Activated CD4-positive, alpha-beta T cell treated with anti-CD3 and anti-CD28 coated beads, Interleukin-2, amount 10 ng/mL, durations not matched to agents 24 days and 14 days (primary cell): ENCODE measurements around the gene TTC27. TPM values are rescaled to one million over a fixed set of nuclear protein-coding genes. Genes with fewer than 3 reads are reported as not detected.

Experiments
- DNase-seq: peaks from one replicate; pipeline ENCODE4 v3.0.0; 2022
- H3K27ac Mint-ChIP-seq: one replicate; pipeline ENCODE4 v1.8.0; 2022; ENCODE audit warnings: mild to moderate bottlenecking, mixed read lengths
- H3K27me3 Mint-ChIP-seq: one replicate; pipeline ENCODE4 v1.8.0; 2022; ENCODE audit warnings: mixed read lengths
- H3K36me3 Mint-ChIP-seq: one replicate; pipeline ENCODE4 v1.8.0; 2022; ENCODE audit warnings: low read depth, mild to moderate bottlenecking, mixed read lengths
- H3K4me1 Mint-ChIP-seq: one replicate; pipeline ENCODE4 v1.8.0; 2021; ENCODE audit warnings: mixed read lengths
- H3K4me3 Mint-ChIP-seq: one replicate; pipeline ENCODE4 v1.8.0; 2022; ENCODE audit warnings: mild to moderate bottlenecking, moderate library complexity, mixed read lengths
- H3K9me3 Mint-ChIP-seq: one replicate; pipeline ENCODE4 v1.8.0; 2021; ENCODE audit warnings: mixed read lengths
- intact Hi-C: fragments of 100-400 bp; cut with micrococcal nuclease; formaldehyde crosslinking; loops from one replicate; pipeline ENCODE4 v1.15.1; 2023
- total RNA-seq: library from RNA; stranded (reverse); gene quantifications from 2 replicates; pipeline ENCODE4 v1.2.3, GENCODE V29; 2022

Gene TTC27
- total RNA-seq, 1 donor from 2014 or later = 40.8 TPM

- Mint-ChIP-seq H3K4me1 (no peaks in the 10 kb centered on the region), H3K27me3 (no peaks in the 10 kb centered on the region), H3K4me3 (no peak overlapping the region), H3K27ac (no peak overlapping the region), H3K36me3 (no peaks in the 10 kb centered on the region), H3K9me3 (no peaks in the 10 kb centered on the region)
- DNase-seq = no peak
- intact Hi-C loops = no loop called here
These were observed 173.9 kb downstream of the TTC27 start for GRCh38 chr2:32801741-32802140.

- Mint-ChIP-seq H3K36me3 (no peaks in the 10 kb centered on the region), H3K4me3 (no peak overlapping the region), H3K9me3 (no peaks in the 10 kb centered on the region), H3K4me1 (no peaks in the 10 kb centered on the region), H3K27ac (no peak overlapping the region), H3K27me3 (no peaks in the 10 kb centered on the region)
- intact Hi-C loops = no loop called here
- no peak for DNase-seq
These were observed 175.0 kb downstream of the TTC27 start for GRCh38 chr2:32802877-32803276.

- H3K27me3 Mint-ChIP-seq = no peaks in the 10 kb centered on the region
- no peak for DNase-seq
- no peak overlapping the region for H3K27ac Mint-ChIP-seq
- H3K9me3 Mint-ChIP-seq = no peaks in the 10 kb centered on the region
- no peaks in the 10 kb centered on the region for H3K4me1 Mint-ChIP-seq
- intact Hi-C loops = no loop called here
- peaks cover 2% of the 10 kb centered on the region for H3K36me3 Mint-ChIP-seq
- H3K4me3 Mint-ChIP-seq = no peak overlapping the region
These were observed 176.4 kb downstream of the TTC27 start for GRCh38 chr2:32804205-32804604.

GRCh38 chr2:32805104-32806095, 177.6 kb downstream of the TTC27 start:
- Mint-ChIP-seq H3K36me3 (peaks cover 2% of the 10 kb centered on the region), H3K4me1 (no peaks in the 10 kb centered on the region), H3K4me3 (no peak overlapping the region), H3K27me3 (no peaks in the 10 kb centered on the region), H3K9me3 (no peaks in the 10 kb centered on the region), H3K27ac (no peak overlapping the region)
- intact Hi-C loops = no loop called here
- no peak for DNase-seq

GRCh38 chr2:32806857-32807256, 179.0 kb downstream of the TTC27 start:
- DNase-seq = no peak
- H3K4me3 Mint-ChIP-seq = no peak overlapping the region

GRCh38 chr2:32807662-32808061, 179.8 kb downstream of the TTC27 start:
- Mint-ChIP-seq H3K36me3 (peaks cover 13% of the 10 kb centered on the region), H3K27me3 (no peaks in the 10 kb centered on the region), H3K27ac (no peak overlapping the region), H3K9me3 (no peaks in the 10 kb centered on the region), H3K4me1 (no peaks in the 10 kb centered on the region), H3K4me3 (no peak overlapping the region)
- intact Hi-C loops = no loop called here
- no peak for DNase-seq

More at GRCh38 chr2:32806857-32807256, 179.0 kb downstream of the TTC27 start:
- H3K27ac Mint-ChIP-seq = no peak overlapping the region
- intact Hi-C loops = no loop called here
- H3K4me1 Mint-ChIP-seq = no peaks in the 10 kb centered on the region
- no peaks in the 10 kb centered on the region for H3K9me3 Mint-ChIP-seq
- no peaks in the 10 kb centered on the region for H3K27me3 Mint-ChIP-seq
- peaks cover 11% of the 10 kb centered on the region for H3K36me3 Mint-ChIP-seq

- no peak overlapping the region for H3K4me3 Mint-ChIP-seq
- H3K4me1 Mint-ChIP-seq = no peaks in the 10 kb centered on the region
- H3K9me3 Mint-ChIP-seq = no peaks in the 10 kb centered on the region
- no peak for DNase-seq
- no peak overlapping the region for H3K27ac Mint-ChIP-seq
- H3K36me3 Mint-ChIP-seq = peaks cover 14% of the 10 kb centered on the region
- H3K27me3 Mint-ChIP-seq = no peaks in the 10 kb centered on the region
- intact Hi-C loops = no loop called here
These were observed 183.2 kb downstream of the TTC27 start for GRCh38 chr2:32810909-32811495.

- intact Hi-C loops = no loop called here
- Mint-ChIP-seq H3K4me3 (no peak overlapping the region), H3K9me3 (no peaks in the 10 kb centered on the region), H3K4me1 (no peaks in the 10 kb centered on the region), H3K27me3 (no peaks in the 10 kb centered on the region), H3K27ac (no peak overlapping the region), H3K36me3 (peaks cover 14% of the 10 kb centered on the region)
- DNase-seq = no peak
These were observed 183.8 kb downstream of the TTC27 start for GRCh38 chr2:32811696-32812095.

- no peak for DNase-seq
- no peaks in the 10 kb centered on the region for H3K9me3 Mint-ChIP-seq
- no peak overlapping the region for H3K27ac Mint-ChIP-seq
- H3K27me3 Mint-ChIP-seq = no peaks in the 10 kb centered on the region
- intact Hi-C loops = no loop called here
- no peaks in the 10 kb centered on the region for H3K4me1 Mint-ChIP-seq
- H3K36me3 Mint-ChIP-seq = peaks cover 14% of the 10 kb centered on the region
- H3K4me3 Mint-ChIP-seq = no peak overlapping the region
These were observed 184.5 kb downstream of the TTC27 start for GRCh38 chr2:32812316-32812715.

GRCh38 chr2:32820088-32820487, 192.2 kb downstream of the TTC27 start:
- Mint-ChIP-seq H3K4me3 (no peak overlapping the region), H3K27me3 (no peaks in the 10 kb centered on the region), H3K36me3 (no peaks in the 10 kb centered on the region), H3K4me1 (no peaks in the 10 kb centered on the region), H3K9me3 (no peaks in the 10 kb centered on the region), H3K27ac (no peak overlapping the region)
- DNase-seq = no peak
- intact Hi-C loops = no loop called here

- no peak for DNase-seq
These were observed 192.9 kb downstream of the TTC27 start for GRCh38 chr2:32820701-32821100.

GRCh38 chr2:32824070-32824809, 196.4 kb downstream of the TTC27 start:
- no peak overlapping the region for H3K27ac Mint-ChIP-seq
- H3K27me3 Mint-ChIP-seq = no peaks in the 10 kb centered on the region
- no peaks in the 10 kb centered on the region for H3K4me1 Mint-ChIP-seq
- DNase-seq = no peak
- H3K9me3 Mint-ChIP-seq = no peaks in the 10 kb centered on the region
- intact Hi-C loops = no loop called here
- no peak overlapping the region for H3K4me3 Mint-ChIP-seq
- no peaks in the 10 kb centered on the region for H3K36me3 Mint-ChIP-seq

More at GRCh38 chr2:32820701-32821100, 192.9 kb downstream of the TTC27 start:
- H3K36me3 Mint-ChIP-seq = no peaks in the 10 kb centered on the region
- H3K27me3 Mint-ChIP-seq = no peaks in the 10 kb centered on the region
- H3K27ac Mint-ChIP-seq = no peak overlapping the region
- no peak overlapping the region for H3K4me3 Mint-ChIP-seq
- H3K9me3 Mint-ChIP-seq = no peaks in the 10 kb centered on the region
- H3K4me1 Mint-ChIP-seq = no peaks in the 10 kb centered on the region
- intact Hi-C loops = no loop called here

- Mint-ChIP-seq H3K4me3 (no peak overlapping the region), H3K9me3 (no peaks in the 10 kb centered on the region), H3K27me3 (no peaks in the 10 kb centered on the region), H3K36me3 (no peaks in the 10 kb centered on the region), H3K4me1 (no peaks in the 10 kb centered on the region), H3K27ac (no peak overlapping the region)
- no peak for DNase-seq
- intact Hi-C loops = no loop called here
These were observed 197.5 kb downstream of the TTC27 start for GRCh38 chr2:32825291-32825712.

- H3K27me3 Mint-ChIP-seq = no peaks in the 10 kb centered on the region
- H3K27ac Mint-ChIP-seq = no peak overlapping the region
- peaks cover 3% of the 10 kb centered on the region for H3K4me1 Mint-ChIP-seq
- no peaks in the 10 kb centered on the region for H3K36me3 Mint-ChIP-seq
- DNase-seq = no peak
- H3K4me3 Mint-ChIP-seq = no peak overlapping the region
- no peaks in the 10 kb centered on the region for H3K9me3 Mint-ChIP-seq
- intact Hi-C loops = no loop called here
These were observed 202.3 kb downstream of the TTC27 start for GRCh38 chr2:32830196-32830595.
